HG02938 (cell line): Measurements from ENCODE around the gene DMWD.
"Not testable (repeated sequence)": the region's sequence is repeated elsewhere in the genome, so short reads cannot be mapped to it uniquely, and the experiment has no call there.

Source experiments
- ATAC-seq: cut with Tn5 transposase; IDR thresholded peaks from one replicate; pipeline ENCODE4 v1.9.1; 2021; ENCODE audit warnings: mild to moderate bottlenecking, moderate library complexity; ENCODE audit not compliant: unreplicated experiment

DMWD gene

DNA sequence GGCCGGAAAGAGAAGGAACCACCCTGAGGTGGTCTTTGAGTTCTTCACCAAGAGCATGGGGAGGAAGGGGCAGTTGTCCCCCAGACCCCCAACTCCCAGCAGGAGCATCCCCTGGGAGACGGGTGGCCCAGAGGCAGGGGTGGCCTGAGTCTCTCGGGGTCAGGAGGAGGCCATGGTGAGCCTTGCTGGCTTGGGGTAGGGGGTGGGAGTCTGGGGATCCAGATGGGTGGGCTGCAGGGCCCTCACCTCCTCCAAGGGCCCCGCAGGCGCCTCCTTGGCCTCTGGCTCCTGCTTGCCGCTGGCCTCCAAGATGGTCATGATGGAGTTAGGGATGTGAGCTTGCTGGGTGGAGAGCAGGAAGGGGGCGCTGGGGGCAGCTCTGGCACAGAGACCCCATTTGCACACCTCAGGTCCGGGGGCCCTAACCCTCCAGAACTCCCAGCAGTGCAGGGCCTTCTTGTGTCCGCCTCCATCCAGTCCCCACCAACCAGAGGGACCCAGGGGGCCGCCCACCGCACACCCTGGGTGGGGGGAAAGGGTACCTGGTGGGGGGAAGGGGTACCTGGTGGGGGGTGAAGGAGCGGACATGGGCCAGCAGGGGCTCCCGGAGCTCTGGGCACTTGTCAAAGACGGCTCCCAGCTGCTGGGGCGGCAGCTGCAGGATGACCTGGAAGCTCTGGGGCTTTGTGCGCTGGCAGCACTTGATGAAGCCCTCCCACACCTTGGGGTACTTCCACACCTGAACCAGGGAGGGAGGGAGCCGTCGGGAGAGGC lies 23.8 kb upstream of the DMWD start:
- ATAC-seq: no peak

DNA sequence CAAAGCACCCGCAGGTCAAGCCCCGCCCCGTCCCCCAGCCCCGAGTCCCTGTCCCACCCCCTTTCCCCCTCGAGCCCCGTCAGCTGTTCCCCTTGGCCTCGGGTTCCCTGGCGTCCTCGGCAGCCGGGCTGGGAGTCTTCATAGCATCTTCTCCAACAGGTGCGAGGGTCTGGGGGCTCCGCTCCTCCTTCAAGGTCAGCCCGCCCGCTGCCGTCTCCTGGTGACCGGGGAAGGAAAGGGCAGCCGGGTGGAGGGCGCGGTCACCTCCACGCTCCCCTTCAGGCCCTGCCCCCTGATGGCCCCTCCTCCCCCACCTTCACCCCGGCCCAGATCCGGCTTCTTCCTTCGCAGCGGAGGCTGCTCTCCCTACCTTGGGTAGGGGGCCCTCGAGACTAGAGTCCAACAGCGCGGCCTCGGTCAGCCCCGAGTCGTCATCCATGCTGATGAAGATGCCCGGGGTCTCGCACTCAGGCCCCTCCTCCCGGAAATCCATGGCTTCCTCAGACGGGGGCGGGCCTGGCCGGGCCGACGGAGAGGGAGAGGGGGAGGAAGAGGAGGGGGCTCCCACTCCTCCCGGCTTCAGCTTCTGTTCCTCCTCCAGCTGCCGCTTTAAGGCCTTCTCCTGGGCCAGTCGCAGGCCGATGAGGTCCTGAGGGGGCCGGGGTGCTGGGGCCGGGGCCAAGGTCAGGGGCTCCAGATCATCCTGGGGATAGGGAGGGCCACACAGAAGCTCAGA lies 23.0 kb upstream of the DMWD start:
- no peak for ATAC-seq

DNA sequence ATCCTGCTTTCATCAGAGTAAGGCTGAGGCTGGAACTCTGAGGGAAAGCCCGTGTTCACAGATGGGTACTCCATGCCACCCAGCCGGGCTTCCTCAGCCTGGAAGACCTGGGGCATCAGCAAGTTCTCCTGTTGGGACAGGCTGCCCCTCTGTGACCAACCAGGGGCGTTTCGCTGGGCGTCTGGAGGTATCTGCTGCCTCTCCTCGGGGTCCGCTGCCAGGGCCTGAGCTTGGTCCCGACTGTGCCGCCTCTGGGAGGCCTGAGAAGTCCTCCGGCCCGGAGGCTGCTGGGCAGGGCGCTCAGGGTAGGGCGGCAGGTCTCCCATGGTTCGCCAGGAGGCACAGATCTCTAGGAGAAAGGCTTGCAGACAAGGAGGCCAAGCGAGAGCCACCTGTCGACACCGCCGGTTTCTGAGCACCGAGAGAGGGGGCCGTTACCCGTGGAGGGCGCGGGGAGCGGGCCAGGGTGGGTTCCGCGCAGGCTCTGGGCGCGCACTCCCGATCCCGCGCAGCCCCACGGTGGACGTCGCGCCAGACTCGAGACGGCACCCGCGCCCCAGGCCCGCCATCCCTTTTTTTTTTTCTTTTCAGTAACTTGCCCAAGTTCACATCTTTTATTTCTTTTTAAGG lies 22.3 kb upstream of the DMWD start, which contains the start of gene RSPH6A:
TSS of gene RSPH6A (minus strand) at position 458 of the 630 bp plus-strand sequence. CDS start at position 326, 132 bp downstream.
- no peak for ATAC-seq

DNA sequence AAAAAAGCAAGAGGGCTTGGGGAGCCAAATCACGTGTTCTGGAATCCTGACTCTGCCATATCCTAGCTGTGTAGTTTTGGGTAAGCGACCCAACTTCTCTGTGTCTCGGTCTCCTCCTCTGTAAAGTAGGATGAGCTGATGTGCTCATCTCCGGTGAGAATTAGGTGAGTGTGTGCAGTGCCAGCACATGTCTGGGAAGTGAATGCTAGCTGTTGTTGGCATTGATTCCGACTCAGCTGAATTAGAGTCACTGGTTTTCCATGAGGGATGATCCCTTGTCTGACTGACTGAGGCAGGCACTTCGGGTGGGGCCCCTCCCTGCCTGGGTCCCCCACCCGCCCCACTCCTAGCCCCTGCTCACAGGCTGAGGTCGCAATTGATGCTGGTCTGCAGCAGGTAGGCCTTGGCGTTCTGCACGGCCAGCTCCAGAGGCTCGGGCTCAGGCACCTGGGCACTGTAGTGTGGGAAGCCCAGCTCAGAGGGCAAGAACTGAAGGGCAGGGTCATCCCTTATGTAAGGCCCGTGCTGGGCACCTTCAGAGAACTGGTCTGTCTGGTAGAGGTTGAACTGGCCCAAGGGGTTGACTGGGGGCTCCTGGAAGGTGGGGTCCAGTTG lies 21.6 kb upstream of the DMWD start:
- no peak for ATAC-seq

DNA sequence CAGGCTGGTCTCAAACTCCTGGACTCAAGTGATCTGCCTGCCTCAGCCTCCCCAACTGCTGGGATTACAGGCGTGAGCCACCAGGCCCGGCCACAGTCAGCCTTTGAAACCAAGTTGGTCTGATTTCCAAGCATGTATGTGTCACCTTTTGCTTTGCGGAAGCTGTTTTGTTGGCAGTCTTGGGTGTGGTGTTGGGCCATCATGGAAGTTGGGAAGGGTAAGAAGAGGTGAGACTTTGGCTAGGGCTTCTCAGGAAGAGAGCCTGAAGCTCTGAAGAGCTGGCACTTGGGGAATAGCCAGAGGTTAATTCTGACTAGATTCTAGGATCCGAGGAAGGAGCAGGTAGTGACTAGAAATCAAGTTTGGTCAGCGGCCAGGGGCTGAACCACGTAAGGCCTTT lies 19.7 kb upstream of the DMWD start:
- ATAC-seq: no peak

DNA sequence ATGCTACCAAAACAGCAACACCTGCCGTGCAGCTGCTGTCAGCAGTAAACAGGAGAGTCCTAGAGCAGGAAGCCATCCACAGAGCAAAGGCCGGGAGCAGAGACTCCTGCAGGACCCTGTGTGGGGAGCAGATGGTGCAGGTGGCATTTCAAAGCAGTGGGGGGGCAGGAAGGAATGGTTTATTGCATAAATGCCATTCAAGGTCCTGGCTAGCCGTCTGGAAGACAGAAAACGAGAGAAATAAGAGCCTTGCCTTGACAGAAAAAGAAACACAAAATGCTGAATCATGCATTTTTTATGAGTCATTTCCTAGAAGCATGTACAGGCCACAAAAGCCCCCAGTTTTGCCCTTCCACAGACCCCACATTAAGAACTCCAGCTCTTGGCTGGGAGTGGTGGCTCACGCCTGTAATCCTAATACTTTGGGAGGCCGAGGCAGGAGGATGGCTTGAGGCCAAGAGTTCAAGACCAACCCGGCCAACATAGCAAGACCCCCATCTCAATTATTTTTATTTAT lies 17.1 kb upstream of the DMWD start:
- no peak for ATAC-seq

DNA sequence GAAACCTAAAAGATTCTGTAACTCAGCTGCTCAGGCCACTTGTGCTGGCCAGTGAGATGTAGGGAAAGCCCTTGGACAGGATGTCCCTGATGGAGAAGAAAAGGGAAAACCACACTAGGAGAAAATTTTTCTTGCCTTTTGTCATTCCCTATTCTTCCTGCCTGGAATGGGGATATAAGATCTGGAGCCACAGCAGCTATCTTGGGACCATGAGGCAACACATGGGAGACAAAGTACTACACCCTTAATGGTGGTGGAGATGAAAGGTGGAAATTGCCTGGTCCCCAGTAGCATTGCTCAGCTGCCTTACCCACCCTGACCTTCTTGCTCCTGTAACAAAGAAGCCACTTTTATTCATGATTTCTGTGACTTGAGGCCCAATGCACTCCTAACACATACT lies 13.1 kb upstream of the DMWD start:
- no peak for ATAC-seq

DNA sequence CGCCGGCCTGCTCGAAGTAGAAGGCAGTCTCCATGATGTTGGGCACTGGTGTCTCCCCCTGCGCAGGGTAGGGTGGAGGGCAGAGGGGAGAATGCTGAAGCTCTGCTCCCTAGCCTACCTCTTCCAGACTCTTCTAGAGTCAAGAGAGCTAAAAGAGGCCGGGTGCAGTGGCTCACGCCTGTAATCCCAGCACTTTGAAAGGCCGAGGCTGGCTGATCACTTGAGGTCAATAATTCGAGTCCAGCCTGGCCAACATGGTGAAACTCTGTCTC lies 12.2 kb upstream of the DMWD start:
- no peak for ATAC-seq

DNA sequence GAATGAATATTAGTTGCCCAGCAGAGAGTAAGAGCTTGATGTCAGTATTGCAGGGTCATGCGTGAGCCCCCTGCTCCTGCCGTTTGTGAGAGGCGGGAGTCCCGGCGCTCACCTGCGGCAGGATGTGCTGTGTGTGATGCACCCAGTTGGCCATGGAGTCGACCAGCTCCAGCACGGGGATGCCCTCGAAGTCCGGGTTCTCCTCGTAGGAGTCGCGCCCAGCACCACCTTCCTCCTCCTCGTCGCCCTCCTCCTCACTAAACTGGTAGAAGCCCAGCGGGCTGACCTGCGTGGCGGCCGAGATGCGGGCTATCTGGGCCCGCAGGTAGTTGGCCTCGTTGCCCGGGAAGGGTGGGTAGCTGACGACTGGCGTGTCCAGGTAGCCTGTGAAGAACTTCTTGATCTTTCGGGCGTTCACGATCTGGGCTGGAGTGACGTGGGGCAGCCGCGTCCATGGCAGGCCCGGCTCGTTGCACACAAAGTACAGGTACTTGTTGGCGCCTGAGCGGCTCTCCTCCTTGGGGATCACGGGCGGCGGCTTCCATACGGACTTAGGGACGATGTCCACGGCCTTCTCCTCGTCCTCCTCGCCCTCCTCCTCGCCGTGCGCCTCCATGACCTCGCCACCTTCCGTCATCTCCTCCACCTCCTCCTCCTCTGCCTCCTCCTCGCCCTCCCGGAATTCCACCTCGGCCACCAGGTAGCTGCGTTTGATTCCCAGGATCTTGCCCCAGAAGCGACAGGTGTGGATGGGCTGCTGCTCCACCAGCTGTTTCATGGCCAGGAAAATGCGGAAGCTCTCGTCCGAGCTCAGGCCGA lies 11.7 kb upstream of the DMWD start:
- no peak for ATAC-seq

DNA sequence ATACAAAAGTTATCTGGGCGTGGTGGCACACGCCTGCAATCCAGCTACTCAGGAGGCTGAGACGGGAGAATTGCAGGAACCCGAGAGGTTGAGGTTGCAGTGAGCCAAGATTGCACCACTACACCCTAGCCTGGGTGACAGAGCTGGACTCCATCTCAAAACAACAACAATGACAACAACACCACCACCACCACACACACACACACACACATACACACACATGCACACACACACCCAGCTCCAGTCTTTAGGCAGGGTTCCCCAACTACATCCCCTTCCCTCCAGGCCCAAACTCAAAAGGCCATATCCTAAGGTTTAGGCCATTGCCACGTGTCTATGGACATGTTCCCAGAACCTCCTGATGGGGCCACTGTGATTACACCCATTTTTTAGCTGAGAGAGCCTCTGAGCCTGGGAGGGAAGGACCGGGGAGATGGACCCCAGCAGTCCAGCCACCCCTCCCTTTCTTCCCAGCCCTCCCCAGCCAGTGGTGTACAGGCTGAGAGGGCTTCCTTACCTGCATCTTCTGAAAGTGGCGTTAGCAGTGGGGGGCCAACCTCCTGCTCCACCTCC lies 9.0 kb upstream of the DMWD start:
- ATAC-seq: no peak

DNA sequence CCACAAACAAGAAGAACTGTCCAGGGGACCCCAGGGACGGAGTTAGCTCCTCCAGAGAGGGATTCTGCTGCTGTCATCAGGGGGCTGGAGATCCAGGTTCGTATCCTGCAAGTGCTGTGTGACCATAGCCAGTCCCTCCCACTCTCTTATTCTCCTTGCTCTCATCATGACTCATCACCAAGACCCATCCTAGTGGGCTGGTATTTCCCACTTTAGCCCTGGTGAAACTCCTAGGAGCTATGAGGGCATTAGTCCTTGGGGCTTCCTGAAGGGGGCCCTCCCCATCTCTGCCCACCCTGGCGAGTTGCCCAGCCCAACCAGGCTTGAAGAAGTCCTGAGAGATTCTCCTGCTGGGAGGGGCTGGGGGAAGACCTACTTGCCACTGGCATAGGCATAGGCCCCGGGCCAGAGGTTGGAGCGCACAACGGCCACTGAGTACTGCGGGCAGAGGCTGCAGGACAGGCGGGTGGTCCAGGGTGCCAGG lies 7.5 kb upstream of the DMWD start:
- no peak for ATAC-seq

DNA sequence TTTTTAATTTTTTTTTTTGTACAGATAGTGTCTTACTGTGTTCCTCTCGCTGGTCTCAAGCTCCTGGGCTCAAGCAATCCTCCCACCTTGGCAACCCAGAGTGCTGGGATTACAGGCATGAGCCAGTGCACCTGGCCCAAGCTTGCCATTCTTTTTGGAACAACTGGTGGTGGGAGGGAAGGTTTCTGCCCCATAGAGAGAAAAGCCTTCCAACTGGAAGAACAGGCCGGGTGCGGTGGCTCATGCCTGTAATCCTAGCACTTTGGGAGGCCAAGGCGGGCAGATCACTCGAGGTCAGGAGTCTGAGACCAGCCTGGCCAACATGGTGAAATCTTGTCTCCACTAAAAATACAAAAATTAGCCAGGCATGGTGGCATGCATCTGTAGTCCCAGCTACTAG lies 6.9 kb upstream of the DMWD start:
- ATAC-seq: not testable (repeated sequence)

DNA sequence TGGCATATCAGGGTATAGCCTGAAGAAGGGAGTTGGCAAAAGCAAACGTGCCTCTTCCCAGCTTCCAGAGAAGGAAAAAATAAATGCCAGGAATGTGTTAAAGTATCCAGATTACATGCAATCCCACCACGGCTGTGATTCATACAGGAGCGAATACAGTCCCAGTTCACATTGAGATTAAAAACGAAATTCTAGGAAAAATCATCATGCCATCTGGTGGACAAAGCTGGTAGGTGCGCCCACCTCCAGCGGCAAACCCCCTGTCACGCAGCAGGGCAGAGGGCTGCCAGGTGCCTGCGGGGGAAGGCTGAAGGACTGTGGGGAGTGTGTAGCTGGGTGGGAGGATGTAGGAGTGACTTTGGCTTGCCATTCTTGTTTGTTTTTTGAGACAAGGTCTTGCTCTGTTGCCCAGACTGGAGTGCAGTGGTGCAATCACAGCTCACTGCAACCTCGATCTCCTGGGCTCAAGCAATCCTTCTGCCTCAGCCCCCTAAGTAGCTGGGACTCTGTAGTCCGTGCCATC lies 6.4 kb upstream of the DMWD start:
- ATAC-seq: no peak

DNA sequence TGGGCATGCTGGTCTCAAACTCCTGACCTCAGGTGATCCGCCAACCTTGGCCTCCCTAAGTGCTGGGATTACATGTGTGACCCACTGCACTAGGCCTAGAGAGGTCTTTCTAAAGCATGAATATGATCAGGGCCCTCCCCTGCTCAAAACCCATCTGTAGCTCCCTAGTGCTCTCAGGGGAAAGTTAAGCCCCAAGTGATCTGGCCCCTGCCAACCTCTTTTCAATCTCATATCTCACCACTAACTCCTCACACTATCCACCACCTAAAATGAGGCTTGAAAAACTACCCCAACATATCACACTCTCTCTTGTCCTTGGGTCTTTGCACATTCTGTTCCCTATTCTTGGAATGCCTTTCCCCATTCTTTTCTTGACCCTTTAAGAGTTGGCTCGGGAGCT lies 2.0 kb upstream of the DMWD start:
- no peak for ATAC-seq

DNA sequence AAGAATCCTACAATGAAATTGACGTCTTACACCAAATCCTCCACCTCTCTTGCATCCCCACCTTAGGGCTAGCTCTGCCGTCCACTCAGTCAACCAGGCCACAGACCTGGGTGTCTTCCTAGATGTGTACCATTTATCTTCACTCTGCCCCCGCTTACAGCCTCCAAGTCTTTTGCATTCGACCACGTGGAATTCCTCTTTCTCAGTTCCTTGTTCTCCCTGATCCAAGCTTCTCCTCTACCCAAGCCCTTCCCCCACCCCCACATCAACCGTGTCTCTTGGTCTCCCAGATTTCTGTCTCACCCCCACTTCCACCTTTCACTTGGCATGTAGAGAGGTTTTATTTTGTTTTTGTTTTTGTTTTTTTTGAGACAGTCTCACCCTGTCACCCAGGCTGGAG lies 1.2 kb upstream of the DMWD start:
- no peak for ATAC-seq

DNA sequence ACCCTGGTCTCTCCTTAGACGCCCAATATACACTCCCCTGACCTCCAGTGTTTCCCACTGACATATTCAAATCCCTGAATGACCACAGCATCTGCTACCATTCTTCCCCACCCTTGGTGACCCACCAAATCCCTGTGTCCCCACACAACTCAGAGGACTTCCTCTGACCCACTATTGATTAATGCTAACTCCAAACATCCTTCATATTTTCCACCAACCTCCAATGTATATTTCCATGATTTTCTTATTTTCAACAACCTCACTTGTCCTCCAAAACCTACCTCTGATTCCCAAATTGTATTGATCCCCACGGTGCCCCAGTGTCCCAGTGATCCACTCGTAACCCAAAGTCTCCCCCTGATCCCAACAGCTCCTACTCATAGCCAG lies 526 bp upstream of the DMWD start:
- ATAC-seq: no peak

DNA sequence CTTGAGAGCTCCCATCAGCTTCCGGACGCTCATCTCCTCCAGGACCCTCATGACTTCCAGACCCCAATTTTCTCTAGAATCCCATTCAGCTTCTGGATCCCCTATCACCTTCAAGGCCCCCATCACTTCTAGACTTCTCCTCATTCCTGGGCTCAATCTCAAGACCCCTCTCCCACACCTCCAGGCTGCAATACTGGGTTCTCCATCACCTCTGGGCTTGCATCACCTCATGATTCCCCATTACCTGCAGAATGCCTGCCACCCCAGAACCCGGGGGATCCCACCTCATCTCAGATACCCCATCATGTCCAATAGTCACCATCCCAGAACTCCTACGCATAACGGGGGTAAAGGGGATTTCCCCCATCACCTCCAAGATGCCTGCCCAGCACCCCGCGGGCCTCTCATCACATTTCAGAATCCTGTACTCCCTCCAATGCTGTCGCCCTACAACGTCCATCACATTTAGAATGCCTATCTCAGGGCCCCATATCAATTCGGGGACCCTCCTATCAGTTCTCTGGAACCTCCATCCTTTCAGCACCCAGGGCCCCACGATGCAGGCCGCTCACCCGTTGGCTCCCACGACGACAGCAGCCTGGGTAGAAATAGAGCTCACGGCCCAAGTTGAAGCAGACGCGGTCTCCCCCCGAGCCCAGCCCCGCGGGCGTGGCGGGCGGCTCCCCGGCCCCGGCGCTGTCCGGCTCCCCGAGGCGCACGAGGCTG lies 738 bp downstream of the DMWD start:
- peak; percentile 30 for ATAC-seq

DNA sequence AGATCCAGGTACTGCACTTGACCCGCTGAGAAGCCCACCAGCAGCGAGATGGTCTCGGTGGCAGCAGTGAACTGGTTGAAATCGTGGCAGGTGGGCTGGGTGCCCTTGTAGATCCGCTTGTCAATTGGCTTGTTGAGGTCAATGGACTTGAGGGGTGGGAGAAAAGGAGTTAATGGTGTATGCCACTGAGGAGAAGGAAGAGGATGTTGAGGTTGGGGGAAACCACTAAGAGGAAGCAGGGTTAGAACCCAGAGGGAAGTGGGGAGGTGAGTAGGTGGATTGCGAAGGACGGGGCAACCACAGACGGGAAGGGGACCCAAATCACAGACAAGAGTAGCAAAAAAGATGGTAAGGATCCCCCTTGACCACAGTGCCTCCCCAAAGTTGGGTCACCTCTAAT lies 1.7 kb downstream of the DMWD start:
- ATAC-seq: no peak

DNA sequence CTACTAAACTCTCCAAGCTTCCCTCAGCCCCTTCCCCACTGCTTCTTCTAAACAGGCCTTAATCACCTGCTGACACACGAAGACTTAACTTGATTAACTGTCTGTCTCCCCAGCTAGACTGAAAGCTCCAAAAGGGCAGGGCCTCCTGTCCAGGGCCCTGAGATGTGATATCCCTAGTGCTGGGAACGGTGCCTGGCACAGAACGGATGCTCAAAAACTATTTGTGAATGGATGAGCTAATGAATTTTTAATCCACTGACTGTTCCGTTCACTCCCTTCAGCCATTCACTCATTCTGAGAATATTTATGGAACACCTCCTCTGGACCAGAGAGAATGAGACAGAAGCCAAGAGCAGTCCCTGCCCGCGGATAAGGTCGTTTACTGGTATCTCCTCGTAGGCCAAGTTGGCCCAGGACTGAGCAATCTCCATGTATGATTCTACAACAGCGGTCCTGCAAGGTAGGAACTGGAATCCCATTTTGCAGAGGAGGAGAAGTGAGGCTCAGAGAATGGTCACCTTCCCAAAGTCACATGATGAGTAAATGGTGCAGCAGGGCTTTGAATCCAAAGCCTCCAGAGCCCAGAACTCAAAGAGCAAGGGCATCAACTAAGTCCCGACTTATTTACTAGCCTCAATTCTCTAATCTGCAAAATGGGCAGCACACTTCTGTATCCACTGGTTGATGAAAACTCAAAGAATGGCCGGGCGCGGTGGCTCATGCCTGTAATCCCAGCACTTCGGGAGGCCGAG lies 3.4 kb downstream of the DMWD start:
- ATAC-seq: no peak
